Lower leg skin (tissue), 3 donors: ENCODE measurements around the gene SUMO3.

Experiments used
- CTCF ChIP-seq, 3 donors: fragments of 450-650 bp; IDR thresholded peaks; one replicate each; pipeline ENCODE4 v1.5.1; 2016; ENCODE audit warnings: antibody characterized with exemption in 3 of 3, mild to moderate bottlenecking in 3 of 3, moderate library complexity in 2 of 3
- POLR2A ChIP-seq, 2 donors: fragments of 450-650 bp; IDR thresholded peaks; one replicate each; pipeline ENCODE4 v1.6.1; 2016 to 2017; ENCODE audit warnings: antibody characterized with exemption in 2 of 2, mild to moderate bottlenecking in 1 of 2, moderate library complexity in 1 of 2

- TF ChIP-seq POLR2A (IDR thresholded peaks at IDR 0.05) (no peak), CTCF (IDR thresholded peaks at IDR 0.05) (no peak)
These were observed 28.0 kb downstream of the SUMO3 start for GRCh38 chr21:44789880-44790279.
